ENCODE data around the gene USP25. TPM values are rescaled to one million over a fixed set of nuclear protein-coding genes. Genes with fewer than 3 reads are reported as not detected.

Gene USP25
- polyA plus RNA-seq, 4 donors = 8.1 to 22.8 (median 8.9) TPM

GRCh38 chr21:15771311-15771710 lies 41.5 kb downstream of the USP25 start:
- no peak overlapping the region for H3K4me3 ChIP-seq (ENCODE audit: low read depth in 1 of 3, low read length in 3 of 3)
- no peaks in the 10 kb centered on the region for H3K27me3 ChIP-seq (ENCODE audit: control insufficient read depth in 3 of 3, insufficient read depth in 3 of 3, low read length in 3 of 3)
- H3K4me1 ChIP-seq (ENCODE audit: control insufficient read depth in 3 of 3, insufficient read depth in 2 of 3, low read depth in 1 of 3, low read length in 2 of 3) = peaks cover 0 to 4% (median 0%) of the 10 kb centered on the region in 3 donors
- H3K36me3 ChIP-seq (ENCODE audit: control insufficient read depth in 3 of 3, insufficient read depth in 2 of 3, low read depth in 1 of 3, low read length in 3 of 3) = peaks cover 0 to 6% (median 0%) of the 10 kb centered on the region in 3 donors
- H3K27ac ChIP-seq (ENCODE audit: low read depth in 1 of 3, low read length in 2 of 3) = no peak overlapping the region
- H3K9me3 ChIP-seq (ENCODE audit: control insufficient read depth in 2 of 2, insufficient read depth in 1 of 2, low read depth in 1 of 2, low read length in 1 of 2) = no peaks in the 10 kb centered on the region
- FAIRE-seq (no peak), DNase-seq (no peak)
- 91 to 97% (median 95%) methylated on average over 6 of the region's 6 CpGs for WGBS, 3 donors

GRCh38 chr21:15772654-15773053 lies 42.9 kb downstream of the USP25 start:
- Histone ChIP-seq H3K27ac (ENCODE audit: low read depth in 1 of 3, low read length in 2 of 3) (no peak overlapping the region), H3K9me3 (ENCODE audit: control insufficient read depth in 2 of 2, insufficient read depth in 1 of 2, low read depth in 1 of 2, low read length in 1 of 2) (no peaks in the 10 kb centered on the region), H3K36me3 (ENCODE audit: control insufficient read depth in 3 of 3, insufficient read depth in 2 of 3, low read depth in 1 of 3, low read length in 3 of 3) (peaks cover 0 to 6% (median 0%) of the 10 kb centered on the region in 3 donors), H3K4me3 (ENCODE audit: low read depth in 1 of 3, low read length in 3 of 3) (no peak overlapping the region), H3K27me3 (ENCODE audit: control insufficient read depth in 3 of 3, insufficient read depth in 3 of 3, low read length in 3 of 3) (no peaks in the 10 kb centered on the region), H3K4me1 (ENCODE audit: control insufficient read depth in 3 of 3, insufficient read depth in 2 of 3, low read depth in 1 of 3, low read length in 2 of 3) (peaks cover 0 to 3% (median 2%) of the 10 kb centered on the region in 3 donors)
- no peak for DNase-seq
- no peak for FAIRE-seq
- WGBS, 3 donors = 79 to 90% (median 82%) methylated on average over 3 of the region's 3 CpGs

- Histone ChIP-seq H3K4me1 (ENCODE audit: control insufficient read depth in 3 of 3, insufficient read depth in 2 of 3, low read depth in 1 of 3, low read length in 2 of 3) (peaks cover 0 to 3% (median 2%) of the 10 kb centered on the region in 3 donors), H3K36me3 (ENCODE audit: control insufficient read depth in 3 of 3, insufficient read depth in 2 of 3, low read depth in 1 of 3, low read length in 3 of 3) (peaks cover 0 to 6% (median 0%) of the 10 kb centered on the region in 3 donors), H3K27ac (ENCODE audit: low read depth in 1 of 3, low read length in 2 of 3) (no peak overlapping the region), H3K9me3 (ENCODE audit: control insufficient read depth in 2 of 2, insufficient read depth in 1 of 2, low read depth in 1 of 2, low read length in 1 of 2) (no peaks in the 10 kb centered on the region), H3K4me3 (ENCODE audit: low read depth in 1 of 3, low read length in 3 of 3) (no peak overlapping the region), H3K27me3 (ENCODE audit: control insufficient read depth in 3 of 3, insufficient read depth in 3 of 3, low read length in 3 of 3) (no peaks in the 10 kb centered on the region)
- no peak for FAIRE-seq
- 66 to 89% (median 86%) methylated on average over 3 of the region's 3 CpGs for WGBS, 3 donors
- no peak for DNase-seq
Measured at GRCh38 chr21:15774590-15774989, 44.8 kb downstream of the USP25 start.

GRCh38 chr21:15775291-15775690 lies 45.5 kb downstream of the USP25 start:
- Histone ChIP-seq H3K4me1 (ENCODE audit: control insufficient read depth in 3 of 3, insufficient read depth in 2 of 3, low read depth in 1 of 3, low read length in 2 of 3) (peaks cover 0 to 3% (median 2%) of the 10 kb centered on the region in 3 donors), H3K27me3 (ENCODE audit: control insufficient read depth in 3 of 3, insufficient read depth in 3 of 3, low read length in 3 of 3) (no peaks in the 10 kb centered on the region), H3K4me3 (ENCODE audit: low read depth in 1 of 3, low read length in 3 of 3) (no peak overlapping the region), H3K36me3 (ENCODE audit: control insufficient read depth in 3 of 3, insufficient read depth in 2 of 3, low read depth in 1 of 3, low read length in 3 of 3) (peaks cover 0 to 6% (median 0%) of the 10 kb centered on the region in 3 donors), H3K9me3 (ENCODE audit: control insufficient read depth in 2 of 2, insufficient read depth in 1 of 2, low read depth in 1 of 2, low read length in 1 of 2) (no peaks in the 10 kb centered on the region), H3K27ac (ENCODE audit: low read depth in 1 of 3, low read length in 2 of 3) (peak overlapping the region in 1 of 3 donors; percentile 20)
- WGBS, 3 donors = 96 to 99% (median 98%) methylated on average over 4 of the region's 4 CpGs
- FAIRE-seq (no peak), DNase-seq (no peak)

GRCh38 chr21:15775981-15776380 lies 46.2 kb downstream of the USP25 start:
- no peak for FAIRE-seq

GRCh38 chr21:15776818-15777217 lies 47.0 kb downstream of the USP25 start:
- 75 to 85% (median 84%) methylated on average over 2 of the region's 2 CpGs for WGBS, 3 donors
- FAIRE-seq (no peak), DNase-seq (no peak)
- peaks cover 0 to 3% (median 2%) of the 10 kb centered on the region in 3 donors for H3K4me1 ChIP-seq (ENCODE audit: control insufficient read depth in 3 of 3, insufficient read depth in 2 of 3, low read depth in 1 of 3, low read length in 2 of 3)
- H3K27me3 ChIP-seq (ENCODE audit: control insufficient read depth in 3 of 3, insufficient read depth in 3 of 3, low read length in 3 of 3) = no peaks in the 10 kb centered on the region
- H3K9me3 ChIP-seq (ENCODE audit: control insufficient read depth in 2 of 2, insufficient read depth in 1 of 2, low read depth in 1 of 2, low read length in 1 of 2) = no peaks in the 10 kb centered on the region
- H3K36me3 ChIP-seq (ENCODE audit: control insufficient read depth in 3 of 3, insufficient read depth in 2 of 3, low read depth in 1 of 3, low read length in 3 of 3) = peaks cover 1 to 12% (median 6%) of the 10 kb centered on the region in 3 donors
- H3K4me3 ChIP-seq (ENCODE audit: low read depth in 1 of 3, low read length in 3 of 3) = no peak overlapping the region
- H3K27ac ChIP-seq (ENCODE audit: low read depth in 1 of 3, low read length in 2 of 3) = no peak overlapping the region

More at GRCh38 chr21:15775981-15776380, 46.2 kb downstream of the USP25 start:
- peaks cover 0 to 3% (median 2%) of the 10 kb centered on the region in 3 donors for H3K4me1 ChIP-seq (ENCODE audit: control insufficient read depth in 3 of 3, insufficient read depth in 2 of 3, low read depth in 1 of 3, low read length in 2 of 3)
- no peak overlapping the region for H3K27ac ChIP-seq (ENCODE audit: low read depth in 1 of 3, low read length in 2 of 3)
- peaks cover 0 to 7% (median 0%) of the 10 kb centered on the region in 3 donors for H3K36me3 ChIP-seq (ENCODE audit: control insufficient read depth in 3 of 3, insufficient read depth in 2 of 3, low read depth in 1 of 3, low read length in 3 of 3)
- no peaks in the 10 kb centered on the region for H3K27me3 ChIP-seq (ENCODE audit: control insufficient read depth in 3 of 3, insufficient read depth in 3 of 3, low read length in 3 of 3)
- H3K4me3 ChIP-seq (ENCODE audit: low read depth in 1 of 3, low read length in 3 of 3) = no peak overlapping the region
- DNase-seq = peak; percentile 26 to 40
- no peaks in the 10 kb centered on the region for H3K9me3 ChIP-seq (ENCODE audit: control insufficient read depth in 2 of 2, insufficient read depth in 1 of 2, low read depth in 1 of 2, low read length in 1 of 2)

GRCh38 chr21:15781986-15782385 lies 52.2 kb downstream of the USP25 start:
- Histone ChIP-seq H3K4me3 (ENCODE audit: low read depth in 1 of 3, low read length in 3 of 3) (no peak overlapping the region), H3K4me1 (ENCODE audit: control insufficient read depth in 3 of 3, insufficient read depth in 2 of 3, low read depth in 1 of 3, low read length in 2 of 3) (no peaks in the 10 kb centered on the region), H3K27me3 (ENCODE audit: control insufficient read depth in 3 of 3, insufficient read depth in 3 of 3, low read length in 3 of 3) (no peaks in the 10 kb centered on the region), H3K27ac (ENCODE audit: low read depth in 1 of 3, low read length in 2 of 3) (no peak overlapping the region), H3K9me3 (ENCODE audit: control insufficient read depth in 2 of 2, insufficient read depth in 1 of 2, low read depth in 1 of 2, low read length in 1 of 2) (peaks cover 1 to 10% of the 10 kb centered on the region in 2 donors), H3K36me3 (ENCODE audit: control insufficient read depth in 3 of 3, insufficient read depth in 2 of 3, low read depth in 1 of 3, low read length in 3 of 3) (peaks cover 3 to 15% (median 12%) of the 10 kb centered on the region in 3 donors)
- WGBS, 3 donors = 97 to 100% (median 98%) methylated on average over 3 of the region's 3 CpGs
- DNase-seq (no peak), FAIRE-seq (no peak)

GRCh38 chr21:15788847-15789523 lies 59.2 kb downstream of the USP25 start:
- H3K36me3 ChIP-seq (ENCODE audit: control insufficient read depth in 3 of 3, insufficient read depth in 2 of 3, low read depth in 1 of 3, low read length in 3 of 3) = no peaks in the 10 kb centered on the region
- no peak for DNase-seq
- 71 to 92% (median 87%) methylated on average over 4 of the region's 4 CpGs for WGBS, 3 donors
- no peak overlapping the region for H3K4me3 ChIP-seq (ENCODE audit: low read depth in 1 of 3, low read length in 3 of 3)
- H3K27me3 ChIP-seq (ENCODE audit: control insufficient read depth in 3 of 3, insufficient read depth in 3 of 3, low read length in 3 of 3) = no peaks in the 10 kb centered on the region
- no peak overlapping the region for H3K27ac ChIP-seq (ENCODE audit: low read depth in 1 of 3, low read length in 2 of 3)
- peaks cover 0 to 4% of the 10 kb centered on the region in 2 donors for H3K9me3 ChIP-seq (ENCODE audit: control insufficient read depth in 2 of 2, insufficient read depth in 1 of 2, low read depth in 1 of 2, low read length in 1 of 2)
- no peaks in the 10 kb centered on the region for H3K4me1 ChIP-seq (ENCODE audit: control insufficient read depth in 3 of 3, insufficient read depth in 2 of 3, low read depth in 1 of 3, low read length in 2 of 3)
- FAIRE-seq = no peak

- Histone ChIP-seq H3K4me3 (ENCODE audit: low read depth in 1 of 3, low read length in 3 of 3) (no peak overlapping the region), H3K4me1 (ENCODE audit: control insufficient read depth in 3 of 3, insufficient read depth in 2 of 3, low read depth in 1 of 3, low read length in 2 of 3) (no peaks in the 10 kb centered on the region), H3K27me3 (ENCODE audit: control insufficient read depth in 3 of 3, insufficient read depth in 3 of 3, low read length in 3 of 3) (no peaks in the 10 kb centered on the region), H3K9me3 (ENCODE audit: control insufficient read depth in 2 of 2, insufficient read depth in 1 of 2, low read depth in 1 of 2, low read length in 1 of 2) (no peaks in the 10 kb centered on the region), H3K36me3 (ENCODE audit: control insufficient read depth in 3 of 3, insufficient read depth in 2 of 3, low read depth in 1 of 3, low read length in 3 of 3) (no peaks in the 10 kb centered on the region), H3K27ac (ENCODE audit: low read depth in 1 of 3, low read length in 2 of 3) (no peak overlapping the region)
- no peak for DNase-seq
- FAIRE-seq = no peak
Measured at GRCh38 chr21:15793109-15793508, 63.3 kb downstream of the USP25 start.
